Measurements from ENCODE around the gene BOC. TPM values are rescaled to one million over a fixed set of nuclear protein-coding genes. Genes with fewer than 3 reads are reported as not detected.

The BOC gene
- total and polyA plus RNA-seq, 2 experiments from 2014 or later = 2.1 to 4.1 TPM

GRCh38 chr3:113297841-113298240, 86.5 kb downstream of the BOC start:
- no peaks in the 10 kb centered on the region for H3K9me2 ChIP-seq (ENCODE audit: insufficient read depth)
- H3K4me1 ChIP-seq (ENCODE audit: insufficient read depth) = no peaks in the 10 kb centered on the region; the same call in 1 of the 2 replicates
- Mint-ChIP-seq H3K27ac (0 out of 2 replicates have a peak overlapping the region, but pooled peaks have one; percentile 28), H3K4me1 (peaks cover 14% of the 10 kb centered on the region), H3K9me3 (no peaks in the 10 kb centered on the region; the same call in 2 of the 3 replicates), H3K27me3 (ENCODE audit: insufficient read depth, low read depth, poor library complexity) (peaks cover 1% of the 10 kb centered on the region), H3K36me3 (ENCODE audit: low read depth) (no peaks in the 10 kb centered on the region), H3K4me3 (no peak overlapping the region)
- no peaks in the 10 kb centered on the region; the same call in 1 of the 2 replicates for H4K20me1 ChIP-seq (replicated peaks; ENCODE audit: insufficient read depth)
- DNase-seq (ENCODE audit: low spot score) (no peak), ATAC-seq (no peak)
- H3K36me3 ChIP-seq (ENCODE audit: insufficient read depth) = no peaks in the 10 kb centered on the region
- H3F3A ChIP-seq (replicated peaks; ENCODE audit: low read depth) = no peaks in the 10 kb centered on the region
- no peaks in the 10 kb centered on the region for H3K27me3 ChIP-seq (ENCODE audit: insufficient read depth)
- H3K4me2 ChIP-seq = no peak overlapping the region
- H2AFZ ChIP-seq = no peak overlapping the region
- no peak for TF ChIP-seq JUNB (IDR thresholded peaks at IDR 0.05; ENCODE audit: unreplicated experiment)
- no peak overlapping the region for H3K4me3 ChIP-seq
- H3K79me2 ChIP-seq (replicated peaks; ENCODE audit: insufficient read depth) = no peaks in the 10 kb centered on the region
- no peak overlapping the region for H3K27ac ChIP-seq (ENCODE audit: low read depth)

- peaks cover 14% of the 10 kb centered on the region for H3K4me1 Mint-ChIP-seq
- H3K4me3 Mint-ChIP-seq = no peak overlapping the region
- Histone ChIP-seq H3K79me2 (replicated peaks; ENCODE audit: insufficient read depth) (no peaks in the 10 kb centered on the region), H3K4me3 (no peak overlapping the region), H3K4me1 (ENCODE audit: insufficient read depth) (no peaks in the 10 kb centered on the region; the same call in 1 of the 2 replicates), H3K9me2 (ENCODE audit: insufficient read depth) (no peaks in the 10 kb centered on the region), H3K36me3 (ENCODE audit: insufficient read depth) (no peaks in the 10 kb centered on the region), H2AFZ (no peak overlapping the region), H3F3A (replicated peaks; ENCODE audit: low read depth) (no peaks in the 10 kb centered on the region), H3K27ac (ENCODE audit: low read depth) (no peak overlapping the region), H3K27me3 (ENCODE audit: insufficient read depth) (no peaks in the 10 kb centered on the region), H4K20me1 (replicated peaks; ENCODE audit: insufficient read depth) (no peaks in the 10 kb centered on the region; the same call in 1 of the 2 replicates), H3K4me2 (no peak overlapping the region)
- peaks cover 1% of the 10 kb centered on the region for H3K27me3 Mint-ChIP-seq (ENCODE audit: insufficient read depth, low read depth, poor library complexity)
- TF ChIP-seq ETS1 (IDR thresholded peaks at IDR 0.05) (no peak), EZH2phosphoT487 (IDR thresholded peaks at IDR 0.05; ENCODE audit: unreplicated experiment) (no peak), ZNF114 (CRISPR knock-in tag; IDR thresholded peaks at IDR 0.05) (no peak), CTCF (conservative IDR thresholded peaks at IDR 0.05; ENCODE audit: low read depth in 2 of 2) (no peak), REST (IDR thresholded peaks at IDR 0.05; ENCODE audit: unreplicated experiment) (no peak), STAT1 (IDR thresholded peaks at IDR 0.05; ENCODE audit: unreplicated experiment) (no peak)
- no peak overlapping the region for H3K27ac Mint-ChIP-seq
- H3K9me3 Mint-ChIP-seq = no peaks in the 10 kb centered on the region; the same call in 2 of the 3 replicates
- ATAC-seq (no peak), DNase-seq (ENCODE audit: low spot score) (no peak)
- no peaks in the 10 kb centered on the region for H3K36me3 Mint-ChIP-seq (ENCODE audit: low read depth)
Measured at GRCh38 chr3:113300596-113300995, 89.2 kb downstream of the BOC start.
